Ishikawa (cell line): Measurements from ENCODE around the gene NEIL1.

ENCODE experiments used
- CEBPB ChIP-seq: IDR thresholded peaks from 2 replicates; pipeline ENCODE4 v1.6.1; 2012
- CREB1 ChIP-seq: IDR thresholded peaks from 2 replicates; pipeline ENCODE4 v1.6.1; 2012; ENCODE audit warnings: low read depth
- EGR1 ChIP-seq: IDR thresholded peaks from 2 replicates; pipeline ENCODE4 v1.6.1; 2012
- EP300 ChIP-seq: IDR thresholded peaks from 2 replicates; pipeline ENCODE4 v1.6.1; 2012; ENCODE audit warnings: borderline replicate concordance
- FOXM1 ChIP-seq: IDR thresholded peaks from 2 replicates; pipeline ENCODE4 v1.6.1; 2012; ENCODE audit warnings: low read depth, borderline replicate concordance
- NFIC ChIP-seq: IDR thresholded peaks from 2 replicates; pipeline ENCODE4 v1.6.1; 2012
- RAD21 ChIP-seq: IDR thresholded peaks from 2 replicates; pipeline ENCODE4 v1.6.1; 2012; ENCODE audit warnings: low read depth
- TAF1 ChIP-seq: IDR thresholded peaks from 2 replicates; pipeline ENCODE4 v1.6.1; 2012; ENCODE audit warnings: low read depth, mild to moderate bottlenecking
- TCF12 ChIP-seq: IDR thresholded peaks from 2 replicates; pipeline ENCODE4 v1.6.1; 2012; ENCODE audit warnings: low read depth
- TEAD4 ChIP-seq: IDR thresholded peaks from 2 replicates; pipeline ENCODE4 v1.6.1; 2012
- YY1 ChIP-seq: IDR thresholded peaks from 2 replicates; pipeline ENCODE4 v1.6.1; 2012; ENCODE audit warnings: low read depth
- ZBTB7A ChIP-seq: IDR thresholded peaks from 2 replicates; pipeline ENCODE4 v1.6.1; 2012; ENCODE audit warnings: low read depth
- TF ChIP-seq, protein P1 (sequence below): IDR thresholded peaks from 2 replicates; pipeline ENCODE4 v1.6.1; 2012; ENCODE audit warnings: low read depth, mild to moderate bottlenecking
- TF ChIP-seq, protein P2 (sequence below): IDR thresholded peaks from 2 replicates; pipeline ENCODE4 v1.6.1; 2012
- TF ChIP-seq, protein P3 (sequence below): IDR thresholded peaks from 2 replicates; pipeline ENCODE4 v1.6.1; 2012

NEIL1 gene

GRCh38 chr15:75342221-75342620 is 4.6 kb upstream of the NEIL1 start:
- TF ChIP-seq, protein P1, sequence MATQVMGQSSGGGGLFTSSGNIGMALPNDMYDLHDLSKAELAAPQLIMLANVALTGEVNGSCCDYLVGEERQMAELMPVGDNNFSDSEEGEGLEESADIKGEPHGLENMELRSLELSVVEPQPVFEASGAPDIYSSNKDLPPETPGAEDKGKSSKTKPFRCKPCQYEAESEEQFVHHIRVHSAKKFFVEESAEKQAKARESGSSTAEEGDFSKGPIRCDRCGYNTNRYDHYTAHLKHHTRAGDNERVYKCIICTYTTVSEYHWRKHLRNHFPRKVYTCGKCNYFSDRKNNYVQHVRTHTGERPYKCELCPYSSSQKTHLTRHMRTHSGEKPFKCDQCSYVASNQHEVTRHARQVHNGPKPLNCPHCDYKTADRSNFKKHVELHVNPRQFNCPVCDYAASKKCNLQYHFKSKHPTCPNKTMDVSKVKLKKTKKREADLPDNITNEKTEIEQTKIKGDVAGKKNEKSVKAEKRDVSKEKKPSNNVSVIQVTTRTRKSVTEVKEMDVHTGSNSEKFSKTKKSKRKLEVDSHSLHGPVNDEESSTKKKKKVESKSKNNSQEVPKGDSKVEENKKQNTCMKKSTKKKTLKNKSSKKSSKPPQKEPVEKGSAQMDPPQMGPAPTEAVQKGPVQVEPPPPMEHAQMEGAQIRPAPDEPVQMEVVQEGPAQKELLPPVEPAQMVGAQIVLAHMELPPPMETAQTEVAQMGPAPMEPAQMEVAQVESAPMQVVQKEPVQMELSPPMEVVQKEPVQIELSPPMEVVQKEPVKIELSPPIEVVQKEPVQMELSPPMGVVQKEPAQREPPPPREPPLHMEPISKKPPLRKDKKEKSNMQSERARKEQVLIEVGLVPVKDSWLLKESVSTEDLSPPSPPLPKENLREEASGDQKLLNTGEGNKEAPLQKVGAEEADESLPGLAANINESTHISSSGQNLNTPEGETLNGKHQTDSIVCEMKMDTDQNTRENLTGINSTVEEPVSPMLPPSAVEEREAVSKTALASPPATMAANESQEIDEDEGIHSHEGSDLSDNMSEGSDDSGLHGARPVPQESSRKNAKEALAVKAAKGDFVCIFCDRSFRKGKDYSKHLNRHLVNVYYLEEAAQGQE, result no peak
- TF ChIP-seq TAF1 (no peak), EP300 (no peak), TEAD4 (no peak), CREB1 (no peak), FOXM1 (no peak), YY1 (no peak), ZBTB7A (no peak), NFIC (no peak), EGR1 (no peak), CEBPB (no peak), RAD21 (no peak), TCF12 (no peak)
- TF ChIP-seq, protein P2, sequence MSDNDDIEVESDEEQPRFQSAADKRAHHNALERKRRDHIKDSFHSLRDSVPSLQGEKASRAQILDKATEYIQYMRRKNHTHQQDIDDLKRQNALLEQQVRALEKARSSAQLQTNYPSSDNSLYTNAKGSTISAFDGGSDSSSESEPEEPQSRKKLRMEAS, result no peak
- TF ChIP-seq, protein P3, sequence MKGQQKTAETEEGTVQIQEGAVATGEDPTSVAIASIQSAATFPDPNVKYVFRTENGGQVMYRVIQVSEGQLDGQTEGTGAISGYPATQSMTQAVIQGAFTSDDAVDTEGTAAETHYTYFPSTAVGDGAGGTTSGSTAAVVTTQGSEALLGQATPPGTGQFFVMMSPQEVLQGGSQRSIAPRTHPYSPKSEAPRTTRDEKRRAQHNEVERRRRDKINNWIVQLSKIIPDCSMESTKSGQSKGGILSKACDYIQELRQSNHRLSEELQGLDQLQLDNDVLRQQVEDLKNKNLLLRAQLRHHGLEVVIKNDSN, result no peak

GRCh38 chr15:75347222-75348033 is 589 bp downstream of the NEIL1 start:
- TF ChIP-seq TAF1, result 0 out of 2 replicates have a peak, but pooled peaks have one; percentile 22
- TF ChIP-seq FOXM1, result no peak; the same call in 1 of the 2 replicates
- no peak for TF ChIP-seq CEBPB
- TF ChIP-seq, protein P2, result peak; percentile 36; the same call in 1 of the 2 replicates
- peak; percentile 36 for TF ChIP-seq TCF12
- TF ChIP-seq, protein P1, result no peak
- TF ChIP-seq CREB1, result no peak
- TF ChIP-seq EP300, result no peak
- no peak for TF ChIP-seq RAD21
- TF ChIP-seq YY1, result no peak
- TF ChIP-seq, protein P3, result peak; percentile 15; the same call in 1 of the 2 replicates
- TF ChIP-seq TEAD4, result peak; percentile 22; the same call in 1 of the 2 replicates
- TF ChIP-seq NFIC, result no peak
- TF ChIP-seq ZBTB7A, result peak; percentile 74
- 0 out of 2 replicates have a peak, but pooled peaks have one; percentile 15 for TF ChIP-seq EGR1

DNA sequence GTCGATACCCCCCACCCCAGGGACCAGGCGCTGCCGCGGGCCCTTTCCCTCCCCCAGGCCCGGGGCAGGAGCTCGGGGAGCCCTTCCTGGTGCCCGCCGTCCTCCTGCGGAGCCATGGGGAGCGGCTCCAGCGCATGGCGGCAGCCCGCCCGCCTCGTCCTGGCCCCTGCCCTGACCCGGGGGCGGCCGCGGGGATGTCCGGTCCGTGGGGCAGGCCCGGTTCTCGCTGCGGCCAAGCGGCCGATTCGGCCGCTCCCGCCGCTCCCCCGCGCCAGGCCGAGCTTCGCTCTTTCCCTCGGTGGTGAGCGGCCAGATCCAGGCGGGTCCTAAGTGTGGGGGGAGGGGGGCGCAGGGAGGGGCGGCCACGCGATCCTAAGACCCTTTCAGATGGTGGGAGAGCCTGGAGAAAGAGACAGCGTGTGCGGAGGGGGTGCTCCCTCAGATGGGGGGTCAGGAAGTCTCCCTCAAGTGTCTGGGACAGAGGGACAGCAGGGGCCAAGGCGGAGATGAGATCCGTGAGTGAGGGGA is 1.3 kb downstream of the NEIL1 start:
- TF ChIP-seq, protein P1, result no peak
- TF ChIP-seq ZBTB7A (0 out of 2 replicates have a peak, but pooled peaks have one; percentile 34), CREB1 (no peak), CEBPB (no peak)
